H1 (cell line): ENCODE measurements around the gene PBLD. TPM values are rescaled to one million over a fixed set of nuclear protein-coding genes. Genes with fewer than 3 reads are reported as not detected.

Experiments used
- CTCF ChIA-PET: fragments of 300-600 bp; sonication (Branson Sonifier 250); formaldehyde crosslinking; loops from one replicate; lab custom pipeline; 2021; ENCODE audit not compliant: partially characterized antibody; lab: Charles Lee
- POLR2A ChIA-PET: fragments of 300-600 bp; sonication (Branson Sonifier 250); formaldehyde crosslinking; loops from one replicate; lab custom pipeline; 2021; ENCODE audit warnings: inconsistent platforms; ENCODE audit not compliant: partially characterized antibody; lab: Charles Lee
- DNase-seq, 2 experiments: peaks; one replicate each; pipeline versions ENCODE4 v3.0.0 to v3.0.0-alpha.2; 2010 to 2022; ENCODE audit warnings: low spot score in 2 of 2, low read depth in 1 of 2, mixed read lengths in 1 of 2
- FAIRE-seq: peaks from 2 replicates; lab custom pipeline; 2011; peaks lifted over from hg19 to GRCh38; lab: Jason Lieb, UNC
- H2AFZ ChIP-seq: 2 replicates; pipeline ENCODE4 v1.8.1; 2012; ENCODE audit warnings: low read length, inconsistent platforms
- H2AK5ac ChIP-seq: 2 replicates; pipeline ENCODE4 v1.6.1; 2013; ENCODE audit warnings: low read depth, low read length
- H2BK120ac ChIP-seq: replicated peaks from 2 replicates; pipeline ENCODE3; 2013; ENCODE audit warnings: low read depth, low read length, inconsistent platforms
- H2BK12ac ChIP-seq: 2 replicates; pipeline ENCODE4 v1.6.1; 2013; ENCODE audit warnings: low read depth, low read length
- H2BK15ac ChIP-seq: 2 replicates; pipeline ENCODE4 v1.6.1; 2013; ENCODE audit warnings: low read length
- H2BK20ac ChIP-seq: 2 replicates; pipeline ENCODE4 v1.6.1; 2013; ENCODE audit warnings: low read length
- H2BK5ac ChIP-seq: 2 replicates; pipeline ENCODE4 v1.6.1; 2013; ENCODE audit warnings: low read depth, low read length
- H3K14ac ChIP-seq: 2 replicates; pipeline ENCODE4 v1.6.1; 2013; ENCODE audit warnings: inconsistent platforms; ENCODE audit not compliant: insufficient read length
- H3K18ac ChIP-seq: 2 replicates; pipeline ENCODE4 v1.6.1; 2013; ENCODE audit warnings: low read length; ENCODE audit errors: extremely low read depth
- H3K23ac ChIP-seq: 2 replicates; pipeline ENCODE4 v1.6.1; 2013; ENCODE audit warnings: inconsistent platforms; ENCODE audit not compliant: insufficient read length
- H3K23me2 ChIP-seq: 2 replicates; pipeline ENCODE4 v1.6.1; 2013; ENCODE audit warnings: low read depth, low read length
- H3K27ac ChIP-seq: 2 replicates; pipeline ENCODE4 v1.6.1; 2011; ENCODE audit warnings: low read depth, low read length, inconsistent platforms
- H3K27me3 ChIP-seq, 4 experiments: replicated peaks in 1 of 4; 1 replicate in 1 of 4; 2 replicates in 3 of 4; pipeline versions ENCODE4 v1.6.1 to v1.8.1; 2011 to 2013; ENCODE audit warnings: low read length in 3 of 4, mild to moderate bottlenecking in 3 of 4, inconsistent platforms in 2 of 4, mixed read lengths in 2 of 4, moderate library complexity in 1 of 4; ENCODE audit not compliant: control insufficient read depth in 3 of 4, insufficient read depth in 3 of 4; ENCODE audit errors: extremely low read depth in 1 of 4
- H3K36me3 ChIP-seq, 4 experiments: 2 replicates each; pipeline versions ENCODE4 v1.6.1 to v1.8.1; 2011 to 2013; ENCODE audit warnings: mild to moderate bottlenecking in 4 of 4, low read length in 3 of 4, moderate library complexity in 2 of 4, control low read depth in 1 of 4, inconsistent platforms in 1 of 4; ENCODE audit not compliant: insufficient read depth in 4 of 4, control insufficient read depth in 2 of 4
- H3K4ac ChIP-seq: replicated peaks from 2 replicates; pipeline ENCODE3; 2013; ENCODE audit warnings: low read length, low read depth, mixed read lengths, inconsistent platforms; ENCODE audit not compliant: insufficient read length
- H3K4me1 ChIP-seq, 4 experiments: replicated peaks in 1 of 4; 1 replicate in 1 of 4; 2 replicates in 3 of 4; pipeline versions ENCODE4 v1.6.1 to v1.8.1; 2011 to 2013; ENCODE audit warnings: low read length in 3 of 4, inconsistent platforms in 2 of 4, mixed read lengths in 1 of 4; ENCODE audit not compliant: insufficient read depth in 4 of 4, control insufficient read depth in 3 of 4
- H3K4me2 ChIP-seq, 2 experiments: 2 replicates each; pipeline versions ENCODE4 v1.6.1 to v1.8.1; 2011 to 2013; ENCODE audit warnings: low read depth in 2 of 2, low read length in 2 of 2, control low read depth in 1 of 2, inconsistent platforms in 1 of 2, mild to moderate bottlenecking in 1 of 2; ENCODE audit not compliant: insufficient read depth in 1 of 2
- H3K4me3 ChIP-seq, 4 experiments: fragments of 200-600, 300-600 bp in 1 of 4; sonication (generic), shearing (Covaris generic), sonication (Bioruptor Twin) in 1 of 4; 2 replicates each; pipeline versions ENCODE4 v1.5.1 to v1.8.1; 2011 to 2016; ENCODE audit warnings: low read length in 4 of 4, low read depth in 3 of 4, control low read depth in 2 of 4, inconsistent platforms in 2 of 4, mild to moderate bottlenecking in 2 of 4, mixed read lengths in 1 of 4, moderate library complexity in 1 of 4; ENCODE audit not compliant: insufficient read depth in 2 of 4; ENCODE audit errors: extremely low read depth in 1 of 4
- H3K56ac ChIP-seq: replicated peaks from 2 replicates; pipeline ENCODE3; 2013; ENCODE audit warnings: low read depth, mild to moderate bottlenecking, mixed read lengths, low read length, inconsistent platforms; ENCODE audit not compliant: insufficient read length
- H3K79me1 ChIP-seq: 2 replicates; pipeline ENCODE4 v1.6.1; 2013; ENCODE audit warnings: low read depth, low read length, control low read depth
- H3K79me2 ChIP-seq, 2 experiments: 2 replicates each; pipeline versions ENCODE4 v1.6.1 to v1.8.1; 2012 to 2013; ENCODE audit warnings: low read length in 2 of 2, mild to moderate bottlenecking in 2 of 2, inconsistent platforms in 1 of 2; ENCODE audit not compliant: insufficient read depth in 2 of 2, control insufficient read depth in 1 of 2
- H3K9ac ChIP-seq, 4 experiments: replicated peaks in 1 of 4; 1 replicate in 1 of 4; 2 replicates in 3 of 4; pipeline versions ENCODE4 v1.6.1 to v1.8.1; 2011 to 2013; ENCODE audit warnings: low read depth in 3 of 4, low read length in 3 of 4, control low read depth in 2 of 4, mild to moderate bottlenecking in 2 of 4, moderate library complexity in 2 of 4, inconsistent platforms in 1 of 4; ENCODE audit errors: extremely low read depth in 1 of 4
- H3K9me3 ChIP-seq, 2 experiments: 2 replicates each; pipeline versions ENCODE4 v1.6.1 to v1.8.1; 2012 to 2013; ENCODE audit warnings: mild to moderate bottlenecking in 2 of 2, moderate library complexity in 2 of 2, control low read depth in 1 of 2, inconsistent platforms in 1 of 2, low read depth in 1 of 2, low read length in 1 of 2, mixed read lengths in 1 of 2; ENCODE audit not compliant: insufficient read depth in 2 of 2
- H4K20me1 ChIP-seq, 2 experiments: replicated peaks in 1 of 2; 2 replicates each; pipeline versions ENCODE3 to v1.8.1; 2011 to 2013; ENCODE audit warnings: inconsistent platforms in 2 of 2, low read length in 2 of 2, mild to moderate bottlenecking in 1 of 2; ENCODE audit not compliant: insufficient read depth in 2 of 2, control insufficient read depth in 1 of 2
- H4K5ac ChIP-seq: 2 replicates; pipeline ENCODE4 v1.6.1; 2013; ENCODE audit warnings: low read length, low read depth, mixed read lengths, inconsistent platforms; ENCODE audit not compliant: insufficient read length
- H4K8ac ChIP-seq: 2 replicates; pipeline ENCODE4 v1.8.0; 2013; ENCODE audit warnings: mild to moderate bottlenecking, moderate library complexity, low read length, inconsistent platforms; ENCODE audit not compliant: insufficient read depth; ENCODE audit errors: extremely low read depth
- H4K91ac ChIP-seq: replicated peaks from 2 replicates; pipeline ENCODE3; 2013; ENCODE audit warnings: low read length, mixed read lengths, inconsistent platforms; ENCODE audit not compliant: insufficient read length
- ATF3 ChIP-seq: IDR thresholded peaks from 2 replicates; pipeline ENCODE4 v1.6.1; 2011; ENCODE audit warnings: low read depth, mild to moderate bottlenecking, low read length; ENCODE audit not compliant: insufficient read depth
- CHD2 ChIP-seq: IDR thresholded peaks from 2 replicates; pipeline ENCODE4 v1.6.1; 2012; ENCODE audit warnings: low read length, improper control_type of control experiment
- HDAC2 ChIP-seq, 2 experiments: fragments of 300-600 bp in 1 of 2; sonication (generic) in 1 of 2; IDR thresholded peaks; 2 replicates each; pipeline ENCODE4 v1.6.1; 2011 to 2012; ENCODE audit warnings: low read depth in 2 of 2, low read length in 2 of 2, mild to moderate bottlenecking in 2 of 2, moderate library complexity in 2 of 2, borderline replicate concordance in 1 of 2, inconsistent platforms in 1 of 2
- SAP30 ChIP-seq: fragments of 300-600 bp; sonication (generic); IDR thresholded peaks from 2 replicates; pipeline ENCODE4 v1.7.1; 2012; ENCODE audit warnings: low read length, moderate library complexity, mild to moderate bottlenecking, inconsistent platforms; ENCODE audit not compliant: insufficient read depth, insufficient replicate concordance
- SRF ChIP-seq: IDR thresholded peaks from 2 replicates; pipeline ENCODE4 v1.6.1; 2011; ENCODE audit warnings: mild to moderate bottlenecking, low read depth, low read length, moderate library complexity
- WGBS, 2 experiments: shearing (Covaris generic) in 1 of 2; methylation state at CpG; one replicate each; pipeline versions ENCODE4 v1.1.6 to v1.1.7; 2013 to 2015; ENCODE audit warnings: low lambda C conversion rate in 2 of 2, mixed read lengths in 2 of 2, inconsistent platforms in 1 of 2, low coverage in 1 of 2, missing lambda C conversion rate in 1 of 2; ENCODE audit not compliant: insufficient replicate concordance in 2 of 2, insufficient coverage in 1 of 2, insufficient read length in 1 of 2; ENCODE audit errors: extremely low coverage in 1 of 2, missing lambda C conversion rate in 1 of 2; 5-methylcytosine and 5-hydroxymethylcytosine counted together
- polyA plus RNA-seq, 7 experiments: library from polyadenylated mRNA; depleted of rRNA in 3 of 7; stranded (reverse) in 5 of 7; unstranded in 2 of 7; fragments of >200 nt in 5 of 7; fragments of 200-250 nt in 2 of 7; gene quantifications; 1 replicate in 5 of 7; 2 replicates in 1 of 7; 4 replicates in 1 of 7; pipeline versions ENCODE4 v1.2.1 to v1.2.3, GENCODE V29; 2011 to 2013; ENCODE audit warnings: missing spikeins in 2 of 7, mixed read lengths in 2 of 7
- total RNA-seq: library from RNA; stranded (reverse); fragmentation: NEBNext Ultra II Directional; extraction: Animal tissue kit (Norgen Biotek cat#: 25700); gene quantifications from 2 replicates; pipeline ENCODE4 v1.2.1, GENCODE V29; 2021

Gene PBLD
- total and polyA plus RNA-seq, 2 of the 8 experiments (the other 6 are each of a cell fraction or from before 2014, with no cell fraction given) = 0.56 to 2.0 TPM

GRCh38 chr10:68353537-68353936, 20.8 kb upstream of the PBLD start:
- H3K14ac ChIP-seq = no peak overlapping the region
- no peaks in the 10 kb centered on the region for H3K79me2 ChIP-seq
- no peak overlapping the region for H4K5ac ChIP-seq
- no peaks in the 10 kb centered on the region for H3K79me1 ChIP-seq
- no peak overlapping the region for H3K23ac ChIP-seq
- no peak overlapping the region for H2AFZ ChIP-seq
- peaks cover 0 to 7% (median 2%) of the 10 kb centered on the region in 4 experiments; a peak in 4 of 8 replicates for H3K36me3 ChIP-seq
- H3K27ac ChIP-seq = no peak overlapping the region
- no peak overlapping the region for H2BK5ac ChIP-seq
- H3K4ac ChIP-seq = no peak overlapping the region
- no peak overlapping the region for H3K9ac ChIP-seq
- H3K4me3 ChIP-seq = no peak overlapping the region
- TF ChIP-seq SRF (no peak), CHD2 (no peak), ATF3 (no peak), SAP30 (no peak), HDAC2 (IDR thresholded peaks at IDR 0.05; ENCODE audit: borderline replicate concordance in 1 of 2, low read depth in 2 of 2, low read length in 2 of 2) (no peak)
- TF ChIP-seq, all 59 proteins: peak for 0
- Histone ChIP-seq H3K56ac (no peak overlapping the region), H3K23me2 (no peaks in the 10 kb centered on the region), H3K4me1 (peaks cover 0 to 2% (median 0%) of the 10 kb centered on the region in 4 experiments; a peak in 1 of 7 replicates), H2BK120ac (no peak overlapping the region), H2AK5ac (no peak overlapping the region), H3K18ac (no peak overlapping the region), H2BK15ac (no peak overlapping the region), H4K91ac (no peak overlapping the region), H3K9me3 (no peaks in the 10 kb centered on the region), H3K27me3 (no peaks in the 10 kb centered on the region), H2BK20ac (no peak overlapping the region), H4K20me1 (no peaks in the 10 kb centered on the region), H2BK12ac (no peak overlapping the region), H4K8ac (no peak overlapping the region), H3K4me2 (no peak overlapping the region)
- DNase-seq = no peak
- POLR2A ChIA-PET = interaction anchor here (0.7 to 2.0 kb wide), 2 partner anchors 8 to 206 kb away, joined by 3 to 6 read pairs; partner anchors contain the start of gene TET1
- CTCF ChIA-PET = interaction anchor here (1.2 to 1.4 kb wide), 3 partner anchors 8 to 141 kb away, joined by 3 to 6 read pairs (median 6); no protein-coding TSS in a partner anchor
- WGBS, 2 experiments = 88% methylated on average over 2 of the region's 2 CpGs; no CpG with 5 or more reads in 1 of the 2 experiments
- no peak for FAIRE-seq
